HepG2 (cell line): ENCODE measurements around the gene NISCH. TPM values are rescaled to one million over a fixed set of nuclear protein-coding genes. Genes with fewer than 3 reads are reported as not detected.

Experiments
- BRCA1 ChIP-seq: sonication (generic); formaldehyde crosslinking; IDR thresholded peaks from 2 replicates; pipeline ENCODE4 v1.4.0; 2020; ENCODE audit warnings: missing genetic modification reagents
- DNMT1 ChIP-seq: sonication (generic); formaldehyde crosslinking; IDR thresholded peaks from 2 replicates; pipeline ENCODE4 v1.5.1; 2020; ENCODE audit warnings: mild to moderate bottlenecking, missing genetic modification reagents
- DNMT3B ChIP-seq: conservative IDR thresholded peaks from 2 replicates; pipeline ENCODE4 v1.6.1; 2016; ENCODE audit warnings: missing biosample characterization, control low read depth
- MYNN ChIP-seq: sonication (generic); formaldehyde crosslinking; IDR thresholded peaks from 2 replicates; pipeline ENCODE4 v1.4.0; 2020; ENCODE audit warnings: mild to moderate bottlenecking, low read depth, missing genetic modification reagents
- NAIF1 ChIP-seq: sonication (generic); formaldehyde crosslinking; IDR thresholded peaks from 2 replicates; pipeline ENCODE4 v1.5.0; 2020; ENCODE audit warnings: mild to moderate bottlenecking, missing genetic modification reagents, borderline replicate concordance
- RFXANK ChIP-seq: IDR thresholded peaks from 2 replicates; pipeline ENCODE4 v1.6.1; 2016
- SATB2 ChIP-seq: sonication (generic); formaldehyde crosslinking; IDR thresholded peaks from 2 replicates; pipeline ENCODE4 v1.5.0; 2020; ENCODE audit warnings: missing genetic modification reagents
- SMAD9 ChIP-seq: sonication (generic); formaldehyde crosslinking; IDR thresholded peaks from 2 replicates; pipeline ENCODE4 v1.5.1; 2020; ENCODE audit warnings: mild to moderate bottlenecking, missing genetic modification reagents
- TARDBP ChIP-seq: sonication (generic); formaldehyde crosslinking; IDR thresholded peaks from 2 replicates; pipeline ENCODE4 v1.8.0; 2022; ENCODE audit warnings: mild to moderate bottlenecking, missing genetic modification reagents
- ZFP82 ChIP-seq: sonication (generic); formaldehyde crosslinking; IDR thresholded peaks from 2 replicates; pipeline ENCODE4 v1.5.1; 2020; ENCODE audit warnings: mild to moderate bottlenecking, missing genetic modification reagents, borderline replicate concordance
- ZNF335 ChIP-seq: sonication (generic); formaldehyde crosslinking; IDR thresholded peaks from 2 replicates; pipeline ENCODE4 v1.4.0; 2020; ENCODE audit warnings: missing genetic modification reagents
- ZNF354B ChIP-seq: sonication (generic); formaldehyde crosslinking; IDR thresholded peaks from 2 replicates; pipeline ENCODE4 v1.8.0; 2022; ENCODE audit warnings: mild to moderate bottlenecking, missing genetic modification reagents
- ZNF7 ChIP-seq: IDR thresholded peaks from 2 replicates; pipeline ENCODE4 v1.6.1; 2016; ENCODE audit warnings: missing biosample characterization, missing genetic modification reagents
- ZNF747 ChIP-seq: sonication (generic); formaldehyde crosslinking; IDR thresholded peaks from 2 replicates; pipeline ENCODE4 v1.8.1; 2023; ENCODE audit warnings: missing genetic modification reagents, mild to moderate bottlenecking, borderline replicate concordance
- ZNF75D ChIP-seq: sonication (generic); formaldehyde crosslinking; IDR thresholded peaks from 2 replicates; pipeline ENCODE4 v1.8.1; 2023; ENCODE audit warnings: missing genetic modification reagents, mild to moderate bottlenecking, borderline replicate concordance
- polyA plus RNA-seq, 8 experiments: library from polyadenylated mRNA; depleted of rRNA in 3 of 8; stranded (reverse) in 7 of 8; unstranded in 1 of 8; fragments of >200 nt; fragmentation: Illumina TruSeq in 4 of 8; extraction: Trizol in 4 of 8; gene quantifications; 2 replicates each; pipeline versions ENCODE4 v1.2.1 to v1.2.3, GENCODE V29; 2011 to 2016; ENCODE audit warnings: low read depth in 4 of 8, missing spikeins in 1 of 8, mixed read lengths in 1 of 8; ENCODE audit not compliant: insufficient read depth in 1 of 8
- total RNA-seq, 5 experiments: library from RNA; depleted of rRNA; stranded (reverse); fragments of >200 nt; fragmentation: Illumina TruSeq; extraction: Trizol; gene quantifications; 2 replicates each; pipeline ENCODE4 v1.2.3, GENCODE V29; 2016; ENCODE audit warnings: low read depth in 1 of 5
- TF ChIP-seq, protein P1 (sequence below): sonication (generic); formaldehyde crosslinking; IDR thresholded peaks from 2 replicates; pipeline ENCODE4 v1.4.0; 2020; ENCODE audit warnings: missing genetic modification reagents
- TF ChIP-seq, protein P2 (sequence below): sonication (generic); formaldehyde crosslinking; IDR thresholded peaks from 2 replicates; pipeline ENCODE4 v1.5.0; 2020; ENCODE audit warnings: mild to moderate bottlenecking, missing genetic modification reagents, moderate library complexity
- TF ChIP-seq, protein P3 (sequence below): sonication (generic); formaldehyde crosslinking; conservative IDR thresholded peaks from 2 replicates; pipeline ENCODE4 v1.5.0; 2020; ENCODE audit warnings: missing genetic modification reagents
- TF ChIP-seq, protein P4 (sequence below): sonication (generic); formaldehyde crosslinking; IDR thresholded peaks from 2 replicates; pipeline ENCODE4 v1.5.1; 2020; ENCODE audit warnings: mild to moderate bottlenecking, missing genetic modification reagents, borderline replicate concordance
- TF ChIP-seq, protein P5 (sequence below): sonication (generic); formaldehyde crosslinking; IDR thresholded peaks from 2 replicates; pipeline ENCODE4 v1.8.1; 2023; ENCODE audit warnings: mild to moderate bottlenecking, missing genetic modification reagents
- TF ChIP-seq, protein P6 (sequence below): sonication (generic); formaldehyde crosslinking; IDR thresholded peaks from 2 replicates; pipeline ENCODE4 v1.5.1; 2020; ENCODE audit warnings: missing genetic modification reagents, mild to moderate bottlenecking, borderline replicate concordance

The NISCH gene
- total and polyA plus RNA-seq, 2 of the 13 experiments (the other 11 are each of a cell fraction or from before 2014, with no cell fraction given), result 27.0 to 47.6 TPM

DNA sequence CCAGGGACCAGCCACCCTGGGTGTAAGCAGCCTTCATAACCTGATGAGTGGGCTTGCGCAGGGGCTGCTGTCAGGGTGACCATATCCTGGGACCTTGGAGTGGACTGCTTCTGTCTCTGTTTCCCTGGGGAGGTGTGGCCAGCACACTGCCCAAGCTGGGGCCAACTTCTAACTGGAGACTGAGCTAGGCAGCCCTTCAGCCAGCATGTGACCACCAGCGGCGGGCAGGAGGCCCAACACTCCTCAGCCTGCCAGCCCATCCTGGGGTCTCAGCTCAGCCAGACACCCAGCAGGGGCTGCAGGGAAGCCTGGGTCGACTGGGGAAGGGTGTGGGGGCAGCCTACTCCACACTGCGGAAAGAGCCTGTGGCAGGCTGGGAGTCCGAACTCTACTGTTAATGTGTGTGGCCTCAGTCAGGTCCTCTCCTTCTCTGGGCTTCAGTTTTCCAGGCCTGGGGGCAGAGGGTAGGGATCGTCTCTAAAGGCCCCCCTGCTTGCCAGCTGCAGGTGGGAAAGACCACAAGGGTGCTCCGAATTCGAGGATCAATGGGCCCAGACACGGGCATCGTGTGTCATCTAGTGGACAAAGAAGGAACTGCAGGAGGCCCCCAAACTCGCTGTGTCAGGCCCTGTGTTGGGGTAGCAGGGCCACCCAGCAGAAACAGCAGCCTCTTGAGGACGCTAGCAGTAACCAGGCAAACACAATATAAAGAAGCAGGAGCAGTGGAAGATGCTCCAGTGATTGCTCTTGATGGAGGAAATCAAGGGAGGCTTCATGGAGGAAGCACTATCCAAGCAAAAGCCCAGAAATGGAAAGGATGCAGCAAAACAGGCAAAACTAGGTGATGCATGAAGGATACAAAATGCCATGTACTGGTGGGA, 8.5 kb upstream of the NISCH start (continued):
- TF ChIP-seq, protein P1, sequence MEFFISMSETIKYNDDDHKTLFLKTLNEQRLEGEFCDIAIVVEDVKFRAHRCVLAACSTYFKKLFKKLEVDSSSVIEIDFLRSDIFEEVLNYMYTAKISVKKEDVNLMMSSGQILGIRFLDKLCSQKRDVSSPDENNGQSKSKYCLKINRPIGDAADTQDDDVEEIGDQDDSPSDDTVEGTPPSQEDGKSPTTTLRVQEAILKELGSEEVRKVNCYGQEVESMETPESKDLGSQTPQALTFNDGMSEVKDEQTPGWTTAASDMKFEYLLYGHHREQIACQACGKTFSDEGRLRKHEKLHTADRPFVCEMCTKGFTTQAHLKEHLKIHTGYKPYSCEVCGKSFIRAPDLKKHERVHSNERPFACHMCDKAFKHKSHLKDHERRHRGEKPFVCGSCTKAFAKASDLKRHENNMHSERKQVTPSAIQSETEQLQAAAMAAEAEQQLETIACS (CRISPR knock-in tag), result no peak
- TF ChIP-seq ZNF75D (no peak), ZFP82 (CRISPR knock-in tag) (no peak), TARDBP (CRISPR knock-in tag) (peak; percentile 54; the same call in 1 of the 2 replicates), RFXANK (CRISPR knock-in tag) (no peak), ZNF747 (CRISPR knock-in tag) (no peak), NAIF1 (CRISPR knock-in tag) (no peak), ZNF7 (no peak), DNMT3B (no peak), BRCA1 (CRISPR knock-in tag) (no peak), ZNF354B (no peak; the same call in 1 of the 2 replicates), DNMT1 (CRISPR knock-in tag) (no peak), MYNN (CRISPR knock-in tag) (no peak), SMAD9 (CRISPR knock-in tag) (no peak), ZNF335 (CRISPR knock-in tag) (peak; percentile 65; the same call in 1 of the 2 replicates), SATB2 (CRISPR knock-in tag) (no peak)
- TF ChIP-seq, protein P2, sequence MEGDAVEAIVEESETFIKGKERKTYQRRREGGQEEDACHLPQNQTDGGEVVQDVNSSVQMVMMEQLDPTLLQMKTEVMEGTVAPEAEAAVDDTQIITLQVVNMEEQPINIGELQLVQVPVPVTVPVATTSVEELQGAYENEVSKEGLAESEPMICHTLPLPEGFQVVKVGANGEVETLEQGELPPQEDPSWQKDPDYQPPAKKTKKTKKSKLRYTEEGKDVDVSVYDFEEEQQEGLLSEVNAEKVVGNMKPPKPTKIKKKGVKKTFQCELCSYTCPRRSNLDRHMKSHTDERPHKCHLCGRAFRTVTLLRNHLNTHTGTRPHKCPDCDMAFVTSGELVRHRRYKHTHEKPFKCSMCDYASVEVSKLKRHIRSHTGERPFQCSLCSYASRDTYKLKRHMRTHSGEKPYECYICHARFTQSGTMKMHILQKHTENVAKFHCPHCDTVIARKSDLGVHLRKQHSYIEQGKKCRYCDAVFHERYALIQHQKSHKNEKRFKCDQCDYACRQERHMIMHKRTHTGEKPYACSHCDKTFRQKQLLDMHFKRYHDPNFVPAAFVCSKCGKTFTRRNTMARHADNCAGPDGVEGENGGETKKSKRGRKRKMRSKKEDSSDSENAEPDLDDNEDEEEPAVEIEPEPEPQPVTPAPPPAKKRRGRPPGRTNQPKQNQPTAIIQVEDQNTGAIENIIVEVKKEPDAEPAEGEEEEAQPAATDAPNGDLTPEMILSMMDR (CRISPR knock-in tag), result peak; percentile 97
- TF ChIP-seq, protein P3, sequence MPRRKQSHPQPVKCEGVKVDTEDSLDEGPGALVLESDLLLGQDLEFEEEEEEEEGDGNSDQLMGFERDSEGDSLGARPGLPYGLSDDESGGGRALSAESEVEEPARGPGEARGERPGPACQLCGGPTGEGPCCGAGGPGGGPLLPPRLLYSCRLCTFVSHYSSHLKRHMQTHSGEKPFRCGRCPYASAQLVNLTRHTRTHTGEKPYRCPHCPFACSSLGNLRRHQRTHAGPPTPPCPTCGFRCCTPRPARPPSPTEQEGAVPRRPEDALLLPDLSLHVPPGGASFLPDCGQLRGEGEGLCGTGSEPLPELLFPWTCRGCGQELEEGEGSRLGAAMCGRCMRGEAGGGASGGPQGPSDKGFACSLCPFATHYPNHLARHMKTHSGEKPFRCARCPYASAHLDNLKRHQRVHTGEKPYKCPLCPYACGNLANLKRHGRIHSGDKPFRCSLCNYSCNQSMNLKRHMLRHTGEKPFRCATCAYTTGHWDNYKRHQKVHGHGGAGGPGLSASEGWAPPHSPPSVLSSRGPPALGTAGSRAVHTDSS (CRISPR knock-in tag), result no peak
- TF ChIP-seq, protein P4, sequence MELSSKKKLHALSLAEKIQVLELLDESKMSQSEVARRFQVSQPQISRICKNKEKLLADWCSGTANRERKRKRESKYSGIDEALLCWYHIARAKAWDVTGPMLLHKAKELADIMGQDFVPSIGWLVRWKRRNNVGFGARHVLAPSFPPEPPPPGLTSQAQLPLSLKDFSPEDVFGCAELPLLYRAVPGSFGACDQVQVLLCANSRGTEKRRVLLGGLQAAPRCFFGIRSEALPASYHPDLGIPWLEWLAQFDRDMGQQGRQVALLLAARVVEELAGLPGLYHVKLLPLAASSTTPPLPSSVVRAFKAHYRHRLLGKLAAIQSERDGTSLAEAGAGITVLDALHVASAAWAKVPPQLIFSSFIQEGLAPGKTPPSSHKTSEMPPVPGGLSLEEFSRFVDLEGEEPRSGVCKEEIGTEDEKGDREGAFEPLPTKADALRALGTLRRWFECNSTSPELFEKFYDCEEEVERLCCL (CRISPR knock-in tag), result no peak
- TF ChIP-seq, protein P5, sequence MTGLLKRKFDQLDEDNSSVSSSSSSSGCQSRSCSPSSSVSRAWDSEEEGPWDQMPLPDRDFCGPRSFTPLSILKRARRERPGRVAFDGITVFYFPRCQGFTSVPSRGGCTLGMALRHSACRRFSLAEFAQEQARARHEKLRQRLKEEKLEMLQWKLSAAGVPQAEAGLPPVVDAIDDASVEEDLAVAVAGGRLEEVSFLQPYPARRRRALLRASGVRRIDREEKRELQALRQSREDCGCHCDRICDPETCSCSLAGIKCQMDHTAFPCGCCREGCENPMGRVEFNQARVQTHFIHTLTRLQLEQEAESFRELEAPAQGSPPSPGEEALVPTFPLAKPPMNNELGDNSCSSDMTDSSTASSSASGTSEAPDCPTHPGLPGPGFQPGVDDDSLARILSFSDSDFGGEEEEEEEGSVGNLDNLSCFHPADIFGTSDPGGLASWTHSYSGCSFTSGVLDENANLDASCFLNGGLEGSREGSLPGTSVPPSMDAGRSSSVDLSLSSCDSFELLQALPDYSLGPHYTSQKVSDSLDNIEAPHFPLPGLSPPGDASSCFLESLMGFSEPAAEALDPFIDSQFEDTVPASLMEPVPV, result 0 out of 2 replicates have a peak, but pooled peaks have one; percentile 60
- TF ChIP-seq, protein P6, sequence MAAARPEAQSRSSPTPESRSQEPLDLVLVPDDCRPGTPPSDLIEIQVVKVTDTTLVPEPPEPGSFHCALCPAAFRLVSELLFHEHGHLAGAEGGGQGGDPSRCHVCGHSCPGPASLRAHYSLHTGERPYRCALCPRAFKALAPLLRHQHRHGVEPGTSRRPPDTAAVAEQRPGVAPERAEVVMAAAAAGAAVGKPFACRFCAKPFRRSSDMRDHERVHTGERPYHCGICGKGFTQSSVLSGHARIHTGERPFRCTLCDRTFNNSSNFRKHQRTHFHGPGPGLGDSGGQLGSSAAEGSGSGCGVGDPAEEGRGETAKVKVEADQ (CRISPR knock-in tag), result no peak
